Measurements from ENCODE around the gene RBM43.

DNA sequence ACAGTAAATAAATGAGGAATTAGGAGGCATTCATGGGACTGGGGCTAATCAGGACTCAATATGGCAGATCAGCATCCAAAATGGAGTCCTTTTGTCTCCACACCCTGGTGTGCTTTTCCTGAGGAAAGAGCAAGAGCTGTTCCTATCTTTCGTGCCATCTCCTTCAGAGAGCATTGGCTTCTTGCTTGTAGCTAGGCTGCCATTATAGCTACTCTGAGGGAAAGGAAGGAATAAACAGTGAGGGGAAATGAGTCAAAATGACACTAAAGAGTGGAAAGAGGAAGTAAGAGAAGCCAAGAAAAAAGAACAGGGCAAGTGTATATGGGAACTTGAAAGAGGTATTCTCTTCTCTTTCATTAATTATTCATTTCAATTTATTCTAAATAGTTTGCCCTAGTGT, 36.2 kb upstream of the RBM43 start:
- TF ChIP-seq, protein P1, sequence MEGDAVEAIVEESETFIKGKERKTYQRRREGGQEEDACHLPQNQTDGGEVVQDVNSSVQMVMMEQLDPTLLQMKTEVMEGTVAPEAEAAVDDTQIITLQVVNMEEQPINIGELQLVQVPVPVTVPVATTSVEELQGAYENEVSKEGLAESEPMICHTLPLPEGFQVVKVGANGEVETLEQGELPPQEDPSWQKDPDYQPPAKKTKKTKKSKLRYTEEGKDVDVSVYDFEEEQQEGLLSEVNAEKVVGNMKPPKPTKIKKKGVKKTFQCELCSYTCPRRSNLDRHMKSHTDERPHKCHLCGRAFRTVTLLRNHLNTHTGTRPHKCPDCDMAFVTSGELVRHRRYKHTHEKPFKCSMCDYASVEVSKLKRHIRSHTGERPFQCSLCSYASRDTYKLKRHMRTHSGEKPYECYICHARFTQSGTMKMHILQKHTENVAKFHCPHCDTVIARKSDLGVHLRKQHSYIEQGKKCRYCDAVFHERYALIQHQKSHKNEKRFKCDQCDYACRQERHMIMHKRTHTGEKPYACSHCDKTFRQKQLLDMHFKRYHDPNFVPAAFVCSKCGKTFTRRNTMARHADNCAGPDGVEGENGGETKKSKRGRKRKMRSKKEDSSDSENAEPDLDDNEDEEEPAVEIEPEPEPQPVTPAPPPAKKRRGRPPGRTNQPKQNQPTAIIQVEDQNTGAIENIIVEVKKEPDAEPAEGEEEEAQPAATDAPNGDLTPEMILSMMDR (IDR thresholded peaks at IDR 0.05; ENCODE audit: low read depth, low read length): no peak
- TF ChIP-seq EZH2phosphoT487 (IDR thresholded peaks at IDR 0.05; ENCODE audit: low read depth): no peak
